ENCODE results near the gene CHTF8.
"Not testable (repeated sequence)": the region's sequence is repeated elsewhere in the genome, so short reads cannot be mapped to it uniquely, and the experiment has no call there.

Gene CHTF8

DNA sequence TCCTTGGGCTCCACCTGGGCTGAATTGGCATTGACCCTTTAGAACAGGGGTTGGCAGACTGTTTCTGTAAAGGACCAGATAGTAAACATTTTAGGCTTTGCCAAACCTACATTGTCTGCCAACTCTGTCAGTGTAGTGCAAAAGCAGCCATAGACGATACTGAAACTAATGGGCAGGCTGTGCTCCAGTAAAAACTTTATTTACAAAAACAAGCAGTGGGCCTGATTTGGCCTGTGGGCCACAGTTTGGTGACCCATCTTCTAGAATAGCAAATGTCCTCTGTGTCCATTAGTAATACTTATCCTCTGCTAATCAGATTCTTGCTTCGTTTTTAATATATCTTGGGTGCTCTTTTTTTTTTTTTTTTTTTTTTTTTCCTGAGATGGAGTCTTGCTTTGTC is 6.2 kb upstream of the CHTF8 start:
- no peak for DNase-seq (ENCODE audit: low read depth)

DNA sequence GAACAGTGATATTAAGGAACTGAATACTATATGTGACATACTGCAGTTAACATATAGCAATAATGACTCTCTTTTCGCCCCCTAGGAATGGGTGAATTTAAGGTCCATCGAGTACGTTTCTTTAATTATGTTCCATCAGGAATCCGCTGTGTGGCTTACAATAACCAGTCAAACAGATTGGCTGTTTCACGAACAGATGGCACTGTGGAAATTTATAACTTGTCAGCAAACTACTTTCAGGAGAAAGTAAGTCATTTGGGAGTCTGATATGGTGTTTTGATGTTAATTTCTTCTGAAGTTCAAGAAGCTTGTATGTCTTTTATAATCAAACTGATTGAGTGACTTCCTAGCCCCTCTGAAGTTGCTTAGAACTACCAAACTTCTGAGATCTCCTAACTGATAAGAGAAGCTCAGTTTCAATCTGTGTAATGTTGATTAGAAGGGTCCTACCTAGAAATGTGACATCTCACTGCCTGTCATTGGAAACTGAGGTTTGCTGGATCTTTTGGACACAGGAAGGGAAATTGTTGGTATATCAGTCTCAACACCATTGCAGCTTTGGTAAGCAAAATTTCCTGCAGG is 1.1 kb upstream of the CHTF8 start:
- DNase-seq (ENCODE audit: low read depth): no peak

DNA sequence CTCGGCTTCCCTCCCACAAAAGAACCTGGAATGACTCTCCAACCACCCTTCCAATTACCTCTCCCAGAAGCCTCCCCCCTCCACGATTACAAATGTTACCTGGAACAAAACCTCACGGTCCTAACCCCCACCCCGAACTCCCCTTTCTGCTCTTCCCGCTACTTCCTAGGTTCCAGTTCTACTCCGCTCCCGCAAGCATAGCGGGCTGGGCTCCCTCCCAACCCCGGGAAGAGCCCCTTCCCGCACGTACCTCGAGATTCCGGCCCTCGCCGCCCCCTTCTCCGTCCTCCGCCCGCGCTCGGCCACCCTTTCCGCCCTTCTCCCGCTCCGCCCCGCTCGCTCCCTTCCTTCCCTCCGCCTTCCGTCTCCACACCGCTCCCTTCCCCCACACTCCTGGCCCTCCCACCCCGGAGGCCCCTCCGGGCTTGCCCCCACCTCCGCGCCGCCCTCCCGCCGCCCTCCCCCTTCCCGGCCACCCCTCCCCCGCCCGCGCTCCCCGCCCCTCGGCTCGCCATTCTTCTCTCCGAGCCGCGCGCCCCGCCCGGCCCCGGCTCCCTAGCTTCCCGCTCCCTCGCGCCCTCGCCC is 457 bp downstream of the CHTF8 start:
- DNase-seq (ENCODE audit: low read depth): peak; percentile 51

DNA sequence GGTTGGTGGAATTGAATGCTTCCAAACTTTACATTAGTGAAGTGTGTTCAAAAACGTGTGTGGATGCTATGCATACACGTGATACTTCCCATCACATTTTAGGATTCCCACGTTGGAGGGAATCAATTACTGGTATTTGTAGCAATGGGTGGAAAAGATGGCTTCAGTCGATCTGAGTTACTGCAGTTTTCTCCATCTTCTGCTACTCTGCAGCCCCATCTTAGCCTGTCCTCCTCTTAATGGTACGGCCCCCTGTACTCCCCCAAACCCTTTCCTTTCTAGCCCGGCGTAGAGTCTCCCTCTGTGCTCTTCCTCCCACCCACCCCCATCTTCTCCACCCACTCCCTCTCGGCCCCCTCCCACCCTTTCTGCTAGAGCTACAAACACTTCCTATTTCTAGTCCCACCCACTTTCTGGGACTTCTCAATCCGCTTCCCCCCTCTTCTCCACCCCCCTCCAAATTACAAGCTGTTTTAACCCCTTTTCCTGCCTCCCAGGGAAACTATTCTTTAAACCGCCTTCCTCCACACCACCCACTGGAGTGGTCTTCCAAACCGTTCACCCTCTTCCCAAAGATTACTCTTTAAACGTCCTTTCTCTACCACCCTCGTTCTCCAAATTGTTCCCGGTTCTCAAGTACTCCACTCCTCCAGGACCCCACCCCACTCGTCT is 1.1 kb downstream of the CHTF8 start:
- no peak for DNase-seq (ENCODE audit: low read depth)

DNA sequence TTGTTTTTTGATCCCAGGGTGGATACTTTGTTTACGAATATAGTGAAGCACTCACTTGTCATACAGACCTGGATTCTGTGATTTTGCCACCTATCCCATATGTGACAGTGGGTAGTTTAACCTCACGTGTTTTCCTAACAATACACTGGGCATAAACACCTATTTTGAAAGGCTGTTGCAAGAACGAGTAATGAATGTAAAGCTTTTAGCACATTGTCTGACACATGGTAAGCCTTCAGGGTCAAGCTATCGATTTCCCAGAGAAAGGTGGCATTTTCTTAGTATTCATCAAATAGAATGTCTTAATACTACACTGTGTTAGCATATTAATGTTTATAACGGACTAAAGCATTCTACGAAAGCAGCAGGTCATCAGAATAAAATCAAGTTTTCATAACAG is 1.9 kb downstream of the CHTF8 start:
- DNase-seq (ENCODE audit: low read depth): no peak

DNA sequence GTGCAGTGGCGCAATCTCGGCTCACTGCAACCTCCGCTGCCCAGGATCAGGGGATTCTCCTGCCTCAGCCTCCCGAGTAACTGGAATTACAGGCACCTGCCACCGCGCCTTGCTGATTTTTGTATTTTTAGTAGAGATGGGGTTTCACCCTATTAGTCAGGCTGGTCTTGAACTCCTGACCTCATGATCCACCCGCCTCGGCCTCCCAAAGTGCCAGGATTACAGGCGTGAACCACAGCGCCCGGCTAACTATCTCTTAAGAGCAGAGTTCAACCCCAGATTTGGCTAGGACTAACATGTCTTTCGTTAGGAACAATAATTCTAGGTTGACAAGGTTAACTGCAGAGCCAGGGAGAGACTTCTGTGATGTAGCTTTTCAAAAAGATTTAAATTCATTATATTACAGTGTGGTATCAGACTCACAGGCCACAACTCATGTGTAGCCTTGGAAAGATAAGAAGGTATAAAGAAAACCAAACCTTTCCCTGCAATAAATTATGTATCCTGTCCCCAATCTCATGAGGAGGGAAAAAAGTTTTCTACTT is 4.3 kb downstream of the CHTF8 start:
- no peak for DNase-seq (ENCODE audit: low read depth)

DNA sequence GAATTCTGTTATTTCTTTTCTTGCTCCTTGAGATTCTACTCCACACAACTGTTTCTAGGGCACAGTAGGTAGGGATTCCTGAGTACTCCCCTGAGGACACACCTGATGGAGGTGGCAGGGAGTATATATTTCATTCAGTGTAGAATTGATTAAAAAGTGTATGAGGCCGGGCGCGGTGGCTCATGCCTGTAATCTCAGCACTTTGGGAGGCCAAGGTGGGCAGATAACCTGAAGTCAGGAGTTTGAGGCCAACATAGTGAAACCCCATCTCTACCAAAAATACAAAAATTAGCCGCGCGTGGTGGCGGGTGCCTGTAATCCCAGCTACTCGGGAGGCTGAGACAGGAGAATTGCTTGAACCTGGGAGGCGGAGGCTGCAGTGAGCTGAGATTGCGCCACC is 5.6 kb downstream of the CHTF8 start:
- DNase-seq (ENCODE audit: low read depth): not testable (repeated sequence)

DNA sequence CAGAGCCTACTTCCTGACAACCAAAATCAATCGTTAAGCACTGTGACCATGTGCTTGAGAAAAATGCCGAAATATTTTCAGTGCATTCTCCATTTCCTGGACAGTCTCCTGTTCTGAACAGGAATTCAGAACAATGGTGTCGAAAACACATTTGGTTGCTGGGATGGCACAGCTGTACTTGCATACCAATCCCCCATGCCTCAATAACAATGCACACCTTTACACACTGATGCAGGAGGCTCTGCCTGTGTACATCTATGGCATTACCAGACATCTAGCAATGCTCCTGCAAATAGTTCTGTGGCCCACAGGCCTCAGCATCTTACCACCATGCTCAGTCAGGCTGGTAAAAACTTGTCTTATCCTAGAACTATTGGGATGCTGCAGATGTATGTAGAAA is 6.2 kb downstream of the CHTF8 start:
- DNase-seq (ENCODE audit: low read depth): no peak

DNA sequence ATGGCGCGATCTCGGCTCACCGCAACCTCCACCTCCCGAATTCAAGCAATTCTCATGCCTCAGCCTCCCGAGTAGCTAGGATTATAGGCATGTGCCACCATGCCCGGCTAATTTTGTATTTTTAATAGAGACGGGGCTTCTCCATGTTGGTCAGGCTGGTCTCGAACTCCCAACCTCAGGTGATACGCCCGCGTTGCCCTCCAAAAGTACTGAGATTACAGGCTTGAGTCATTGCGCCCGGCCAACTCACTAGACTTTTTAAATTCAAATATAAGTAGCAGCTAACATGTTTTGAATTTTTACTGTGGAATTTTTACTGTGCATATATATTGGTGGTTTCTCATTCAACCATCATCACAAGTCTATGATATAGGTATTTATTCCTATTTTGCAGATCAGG is 7.4 kb downstream of the CHTF8 start:
- not testable (repeated sequence) for DNase-seq (ENCODE audit: low read depth)

DNA sequence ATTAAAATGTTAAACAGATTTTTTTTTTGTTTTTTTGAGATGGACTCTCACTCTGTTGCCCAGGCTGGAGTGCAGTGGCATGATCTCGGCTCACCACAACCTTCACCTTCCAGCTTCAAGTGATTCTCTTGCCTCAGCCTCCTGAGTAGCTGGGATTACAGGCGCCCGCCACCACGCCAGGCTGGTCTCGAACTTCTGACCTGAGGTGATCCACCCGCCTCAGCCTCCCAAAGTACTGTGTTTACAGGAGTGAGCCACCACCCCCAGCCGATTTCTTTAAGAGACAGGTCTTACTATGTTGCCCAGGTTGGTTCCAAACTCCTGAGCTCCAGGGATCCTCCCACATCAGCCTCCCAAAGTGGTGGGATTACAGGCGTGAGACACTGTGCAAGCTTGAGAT is 8.0 kb downstream of the CHTF8 start:
- not testable (repeated sequence) for DNase-seq (ENCODE audit: low read depth)

DNA sequence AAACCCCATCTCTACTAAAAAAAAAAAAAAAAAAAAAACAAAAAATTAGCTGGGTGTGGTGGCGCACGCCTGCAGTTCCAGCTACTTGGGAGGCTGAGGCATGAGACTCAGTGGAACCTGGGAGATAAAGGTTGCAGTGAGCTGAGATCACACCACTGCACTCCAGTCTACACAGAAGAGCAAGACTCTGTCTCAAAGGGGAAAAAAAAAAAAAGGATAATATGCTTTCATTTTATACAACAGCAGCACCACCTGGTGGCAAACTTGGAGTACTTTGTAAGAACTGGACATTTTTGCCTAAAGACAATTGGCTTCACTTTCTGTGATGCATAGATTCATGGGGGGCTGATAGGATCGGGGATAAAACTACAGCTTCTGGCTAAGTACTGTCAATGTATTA is 8.5 kb downstream of the CHTF8 start:
- no peak for DNase-seq (ENCODE audit: low read depth)

DNA sequence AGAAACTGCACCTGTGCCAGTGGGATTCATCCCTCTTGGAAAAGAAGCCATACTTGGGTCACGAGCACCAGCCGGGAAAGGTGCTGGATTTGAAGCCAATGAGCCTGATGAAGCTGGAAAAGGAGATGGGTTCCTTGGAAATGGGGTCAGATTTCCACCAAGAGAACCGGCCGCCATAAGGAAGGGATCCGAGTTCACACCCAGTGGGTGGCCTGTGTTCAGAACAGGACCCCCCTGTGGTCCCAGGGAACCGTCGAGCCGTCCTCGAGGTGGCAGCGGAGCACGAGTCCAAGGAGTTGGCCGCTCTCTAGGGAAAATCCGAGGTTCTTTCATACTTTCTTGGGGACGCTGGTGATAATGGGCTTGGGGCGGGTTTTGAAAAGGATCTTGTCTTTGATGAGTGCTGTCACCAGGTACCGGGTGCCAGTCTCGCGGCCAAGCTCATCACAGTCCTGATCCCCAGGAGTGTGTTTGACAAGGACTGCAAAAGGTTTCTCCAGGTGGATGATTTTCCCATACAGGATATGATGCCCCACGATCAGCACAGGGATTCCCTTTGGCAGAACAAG is 12.2 kb downstream of the CHTF8 start:
- no peak for DNase-seq (ENCODE audit: low read depth)

DNA sequence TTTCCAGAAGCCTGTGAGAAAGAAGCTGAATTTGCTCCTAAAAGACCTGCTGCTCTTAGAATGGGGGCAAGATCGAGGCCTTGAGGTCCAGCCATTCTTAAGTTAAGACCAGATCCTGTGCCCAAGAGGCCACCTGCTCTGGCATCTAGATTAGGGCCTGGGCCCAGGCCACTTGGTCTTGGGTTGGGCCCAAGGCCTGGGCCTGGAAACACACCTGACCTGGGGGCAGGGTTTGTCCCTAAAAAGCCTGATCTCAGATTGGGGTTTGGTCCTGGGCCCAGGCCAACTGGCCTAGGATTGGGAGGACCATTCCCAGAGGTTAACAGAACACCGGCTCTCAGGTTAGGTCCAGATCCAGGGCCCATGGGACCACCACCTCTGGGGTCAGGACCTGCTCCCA is 12.9 kb downstream of the CHTF8 start:
- DNase-seq (ENCODE audit: low read depth): no peak

DNA sequence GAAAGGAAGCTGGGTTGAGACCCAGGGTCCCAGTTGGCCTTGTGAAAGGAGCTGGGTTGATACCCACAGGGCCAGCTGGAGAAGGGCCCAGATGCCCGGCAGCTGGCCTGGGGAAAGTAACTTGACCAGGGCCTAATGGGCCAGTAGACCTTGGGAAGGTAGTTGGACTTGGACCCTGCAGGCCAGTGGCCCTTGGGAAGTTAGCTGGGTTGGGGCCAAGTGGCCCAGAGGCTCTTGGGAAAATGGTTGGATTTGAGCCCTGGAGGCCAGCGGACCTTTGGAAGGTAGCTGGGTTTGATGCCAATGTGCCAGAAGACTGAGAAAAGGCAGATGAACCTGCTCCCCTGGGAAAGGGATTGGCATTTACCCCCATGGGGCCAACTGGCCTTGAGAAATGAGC is 13.4 kb downstream of the CHTF8 start:
- DNase-seq (ENCODE audit: low read depth): no peak

DNA sequence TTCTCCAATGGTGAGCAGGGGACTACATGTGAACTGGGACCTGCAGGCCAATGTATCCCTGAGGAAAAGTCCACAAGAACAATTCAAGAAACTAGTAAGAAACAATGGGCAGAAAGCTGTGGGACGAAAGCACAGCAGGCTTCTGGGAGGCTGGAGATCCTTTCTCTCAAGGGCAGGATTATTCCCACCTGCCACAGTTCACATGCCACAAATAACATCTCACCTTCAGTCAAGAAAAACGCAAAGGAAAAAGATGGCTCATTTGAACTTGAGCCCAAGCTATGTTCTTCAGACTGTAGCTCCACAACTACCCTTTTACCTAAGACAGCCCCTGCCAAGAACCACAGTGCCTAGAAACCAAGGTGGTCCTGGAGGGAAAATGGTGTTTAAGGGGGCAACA is 13.9 kb downstream of the CHTF8 start:
- DNase-seq (ENCODE audit: low read depth): no peak

DNA sequence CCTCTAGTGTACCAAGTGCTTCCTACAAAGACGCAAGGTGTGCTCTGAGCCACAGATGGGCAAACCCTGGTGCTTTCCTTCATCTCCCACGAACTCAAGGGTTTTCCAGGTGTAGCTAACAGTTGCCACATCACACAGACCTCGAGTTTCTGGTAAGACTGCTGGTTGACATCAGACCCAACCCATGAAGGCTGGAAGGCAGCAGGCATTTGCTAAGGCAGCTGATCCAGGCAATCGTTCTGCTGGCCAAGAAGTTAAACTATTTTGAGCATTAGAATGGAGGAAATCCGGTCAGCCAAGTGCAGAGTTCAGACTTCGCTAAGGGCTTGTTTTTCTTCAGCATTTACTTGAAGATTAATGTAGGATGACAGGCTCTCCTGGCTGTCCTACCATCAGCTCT is 15.5 kb downstream of the CHTF8 start:
- no peak for DNase-seq (ENCODE audit: low read depth)

DNA sequence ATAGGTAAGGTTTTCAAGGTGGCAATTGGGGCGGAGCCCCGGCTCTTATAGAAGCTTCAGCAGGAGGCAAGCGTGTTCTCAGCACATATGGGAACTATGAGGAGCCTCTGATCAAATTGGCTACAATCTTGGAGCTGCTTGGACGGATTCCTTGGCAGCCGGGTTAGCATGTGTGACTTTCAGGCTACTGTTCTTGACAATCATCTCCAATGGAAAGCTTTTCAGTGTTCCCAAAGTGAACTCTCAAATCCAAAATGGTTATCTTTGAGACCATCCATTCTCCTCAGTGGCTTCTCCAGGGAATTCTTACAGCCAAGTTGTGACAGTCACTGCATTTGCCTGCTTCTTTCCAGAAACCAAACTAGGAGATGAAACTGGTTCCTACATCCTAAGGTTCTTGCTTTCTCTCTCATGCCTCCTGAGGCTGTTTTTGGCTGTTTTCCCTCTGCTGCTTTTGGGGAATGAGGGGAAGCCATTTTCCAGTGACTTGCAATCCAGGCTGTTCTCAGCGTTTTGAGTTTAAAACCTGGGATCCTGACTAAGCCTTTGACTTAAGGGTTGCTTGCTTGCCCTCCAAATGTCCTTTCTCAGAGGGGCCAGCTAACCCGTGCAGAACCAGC is 16.0 kb downstream of the CHTF8 start:
- DNase-seq (ENCODE audit: low read depth): no peak

DNA sequence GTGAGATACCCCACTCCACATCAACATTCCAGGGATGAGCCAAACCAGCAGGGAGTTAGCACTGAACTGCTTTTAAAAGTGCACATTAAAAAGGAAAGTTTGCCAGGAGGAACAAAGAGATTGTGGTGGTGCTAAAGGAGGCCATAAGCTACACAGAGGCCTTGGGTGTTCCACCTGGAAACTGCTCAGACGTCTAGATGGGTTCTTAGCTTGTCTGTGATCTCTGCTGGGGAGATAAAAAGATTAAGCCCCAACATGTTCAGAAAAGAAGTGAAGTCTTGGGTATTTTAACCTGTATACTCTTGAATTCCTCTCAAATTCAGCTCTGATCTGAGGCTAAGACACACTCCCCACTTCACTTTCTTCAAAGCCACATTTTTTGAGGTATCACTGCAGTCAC is 16.6 kb downstream of the CHTF8 start:
- DNase-seq (ENCODE audit: low read depth): no peak

DNA sequence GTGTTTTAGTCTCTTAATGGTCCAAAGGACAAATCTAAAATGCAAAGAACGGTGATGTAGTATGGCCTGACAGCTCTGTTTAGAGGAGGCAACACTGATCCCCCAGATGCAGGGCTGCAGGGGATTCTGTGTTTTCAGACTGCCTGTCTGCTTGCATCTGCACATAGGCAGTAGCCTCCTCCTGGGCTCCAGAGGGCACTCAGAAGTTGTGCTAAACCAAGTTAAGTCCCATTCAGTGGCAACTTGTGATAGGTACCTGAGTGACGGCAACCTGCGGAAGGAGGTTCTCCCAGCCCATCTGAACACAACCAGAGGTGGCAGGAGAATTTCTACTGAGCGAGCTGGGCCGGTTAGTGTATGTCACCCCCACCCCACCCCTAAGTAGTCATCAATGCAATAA is 17.0 kb downstream of the CHTF8 start:
- no peak for DNase-seq (ENCODE audit: low read depth)

DNA sequence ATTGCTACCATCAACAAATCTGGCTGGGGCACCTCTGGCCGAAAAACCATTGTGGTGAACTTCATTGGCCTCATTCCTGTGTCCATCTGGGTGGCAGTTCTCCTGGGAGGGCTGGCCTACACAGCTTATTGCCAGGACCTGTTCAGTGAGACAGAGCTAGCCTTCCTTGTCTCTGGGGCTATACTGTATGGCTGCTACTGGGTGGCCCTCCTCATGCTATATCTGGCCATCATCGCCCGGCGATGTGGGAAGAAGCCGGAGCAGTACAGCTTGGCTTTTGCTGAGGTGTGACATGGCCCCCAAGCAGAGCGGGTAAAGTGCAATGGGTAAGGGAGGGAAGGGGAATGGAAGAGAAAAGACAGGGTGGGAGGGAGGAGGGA is 17.4 kb downstream of the CHTF8 start:
- no peak for DNase-seq (ENCODE audit: low read depth)

DNA sequence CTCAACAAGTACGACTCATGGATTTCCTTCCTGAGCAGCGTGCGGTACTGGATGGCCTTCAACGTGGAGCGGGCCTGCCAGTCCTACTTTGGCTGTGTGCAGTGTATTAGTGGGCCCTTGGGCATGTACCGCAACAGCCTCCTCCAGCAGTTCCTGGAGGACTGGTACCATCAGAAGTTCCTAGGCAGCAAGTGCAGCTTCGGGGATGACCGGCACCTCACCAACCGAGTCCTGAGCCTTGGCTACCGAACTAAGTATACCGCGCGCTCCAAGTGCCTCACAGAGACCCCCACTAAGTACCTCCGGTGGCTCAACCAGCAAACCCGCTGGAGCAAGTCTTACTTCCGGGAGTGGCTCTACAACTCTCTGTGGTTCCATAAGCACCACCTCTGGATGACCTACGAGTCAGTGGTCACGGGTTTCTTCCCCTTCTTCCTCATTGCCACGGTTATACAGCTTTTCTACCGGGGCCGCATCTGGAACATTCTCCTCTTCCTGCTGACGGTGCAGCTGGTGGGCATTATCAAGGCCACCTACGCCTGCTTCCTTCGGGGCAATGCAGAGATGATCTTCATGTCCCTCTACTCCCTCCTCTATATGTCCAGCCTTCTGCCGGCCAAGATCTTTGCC is 17.9 kb downstream of the CHTF8 start:
- no peak for DNase-seq (ENCODE audit: low read depth)

DNA sequence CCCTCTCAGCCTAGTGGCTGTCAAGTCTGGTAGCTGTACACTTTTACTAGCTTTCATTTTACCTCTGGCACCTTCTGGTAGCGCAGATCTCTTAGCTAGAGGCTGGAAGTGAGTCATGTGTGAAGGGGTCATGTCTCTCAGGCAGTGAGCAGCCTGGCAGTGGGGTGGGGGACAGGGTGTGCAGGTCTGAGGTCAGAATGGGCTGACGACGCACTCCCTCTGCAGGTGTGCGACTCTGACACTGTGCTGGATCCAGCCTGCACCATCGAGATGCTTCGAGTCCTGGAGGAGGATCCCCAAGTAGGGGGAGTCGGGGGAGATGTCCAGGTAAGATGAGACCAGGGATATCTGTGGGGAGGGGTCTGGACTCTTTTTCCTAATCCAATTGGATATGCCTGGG is 19.2 kb downstream of the CHTF8 start:
- no peak for DNase-seq (ENCODE audit: low read depth)

Measured in stimulated activated CD8-positive, alpha-beta memory T cell treated with anti-CD3 and anti-CD28 coated beads, Interleukin-15, amount 100 ng/mL, for 24 hours (primary cell).